GM12878 (cell line): ENCODE measurements around the gene KCNK7. TPM values are rescaled to one million over a fixed set of nuclear protein-coding genes. Genes with fewer than 3 reads are reported as not detected.

Source experiments
- ATAC-seq: fragments of 200-7000 bp; cut with Tn5 transposase; 3 replicates; pipeline ENCODE4 v1.9.1; 2020; ENCODE audit warnings: mild to moderate bottlenecking, moderate library complexity
- BruUV-seq: library from RNA; stranded (reverse); fragments of 400-500 nt; replicated peaks from 2 replicates; lab custom pipeline; 2021; lab: Mats Ljungman, UMichigan
- CTCF ChIA-PET: fragments of 300-600 bp; sonication (Branson Sonifier 250); formaldehyde crosslinking; extraction: SDS; loops from one replicate; lab custom pipeline; 2021; ENCODE audit warnings: inconsistent platforms; lab: Yijun Ruan, JAX
- POLR2A ChIA-PET: fragments of 350-600 bp; formaldehyde crosslinking; extraction: SDS; loops from one replicate; lab custom pipeline; 2021; ENCODE audit warnings: inconsistent platforms; lab: Charles Lee
- RAD21 ChIA-PET: fragments of 300-600 bp; sonication (Branson Sonifier 250); formaldehyde crosslinking; loops from one replicate; lab custom pipeline; 2023; ENCODE audit warnings: antibody characterized with exemption; ENCODE audit not compliant: unreplicated experiment; lab: Charles Lee
- SMC1A ChIA-PET: fragments of 300-600 bp; sonication (Branson Sonifier 250); formaldehyde crosslinking; loops from one replicate; lab custom pipeline; 2023; ENCODE audit not compliant: unreplicated experiment, uncharacterized antibody; lab: Charles Lee
- DNase-seq: peaks from one replicate; pipeline ENCODE4 v3.0.0-alpha.2; 2011; ENCODE audit warnings: low read depth, low spot score
- FAIRE-seq: peaks from 3 replicates; lab custom pipeline; 2011; peaks lifted over from hg19 to GRCh38; lab: Jason Lieb, UNC
- H2AFZ ChIP-seq: 2 replicates; pipeline ENCODE4 v1.6.0; 2011; ENCODE audit warnings: low read depth, low read length, control low read depth; ENCODE audit not compliant: control insufficient read depth
- H3K27ac ChIP-seq: 2 replicates; pipeline ENCODE4 v1.5.1; 2011; ENCODE audit warnings: control low read depth; ENCODE audit not compliant: control insufficient read depth, insufficient read depth
- H3K27me3 ChIP-seq, 2 experiments: replicated peaks in 1 of 2; 2 replicates each; pipeline versions ENCODE4 v1.6.0 to v1.6.1; 2011; ENCODE audit warnings: low read length in 1 of 2; ENCODE audit not compliant: control insufficient read depth in 2 of 2, insufficient read depth in 2 of 2
- H3K36me3 ChIP-seq, 2 experiments: 2 replicates each; pipeline ENCODE4 v1.5.1; 2011; ENCODE audit warnings: low read length in 1 of 2; ENCODE audit not compliant: control insufficient read depth in 2 of 2, insufficient read depth in 2 of 2
- H3K4me1 ChIP-seq: 2 replicates; pipeline ENCODE4 v1.6.1; 2011; ENCODE audit warnings: mild to moderate bottlenecking, low read length, moderate library complexity, mixed read lengths; ENCODE audit not compliant: control insufficient read depth, insufficient read depth
- H3K4me2 ChIP-seq: 2 replicates; pipeline ENCODE4 v1.6.0; 2011; ENCODE audit warnings: control low read depth; ENCODE audit not compliant: control insufficient read depth, insufficient read depth
- H3K4me3 ChIP-seq: fragments of 200-600 bp; sonication (generic); 2 replicates; pipeline ENCODE4 v1.5.1; 2016
- H3K79me2 ChIP-seq: 2 replicates; pipeline ENCODE4 v1.6.0; 2011; ENCODE audit warnings: low read length; ENCODE audit not compliant: control insufficient read depth, insufficient read depth
- H3K9ac ChIP-seq: 2 replicates; pipeline ENCODE4 v1.8.0; 2011; ENCODE audit warnings: low read length, control low read depth, mixed read lengths; ENCODE audit not compliant: control insufficient read depth, insufficient read depth
- H3K9me3 ChIP-seq: replicated peaks from 3 replicates; pipeline ENCODE4 v1.5.1; 2011; ENCODE audit warnings: mild to moderate bottlenecking, low read length; ENCODE audit not compliant: control insufficient read depth, insufficient read depth
- H4K20me1 ChIP-seq: 2 replicates; pipeline ENCODE4 v1.6.0; 2011; ENCODE audit not compliant: control insufficient read depth, insufficient read depth
- CHD2 ChIP-seq: IDR thresholded peaks from 2 replicates; pipeline ENCODE4 v1.6.1; 2011; ENCODE audit warnings: low read depth, low read length, improper control_type of control experiment, borderline replicate concordance
- DPF2 ChIP-seq: fragments of 450-650 bp; IDR thresholded peaks from 2 replicates; pipeline ENCODE4 v1.6.1; 2017; ENCODE audit warnings: mild to moderate bottlenecking
- GATAD2B ChIP-seq: fragments of 450-650 bp; conservative IDR thresholded peaks from 2 replicates; pipeline ENCODE4 v1.6.1; 2017; ENCODE audit warnings: low read depth, mild to moderate bottlenecking, moderate library complexity
- HDGF ChIP-seq: fragments of 450-650 bp; IDR thresholded peaks from 2 replicates; pipeline ENCODE4 v1.6.1; 2016; ENCODE audit warnings: antibody characterized with exemption
- MEF2A ChIP-seq: IDR thresholded peaks from 2 replicates; pipeline ENCODE4 v1.6.1; 2011; ENCODE audit warnings: low read depth, mild to moderate bottlenecking, low read length, moderate library complexity; ENCODE audit not compliant: insufficient read depth
- MXI1 ChIP-seq: fragments of 150-350 bp; IDR thresholded peaks from 2 replicates; pipeline ENCODE4 v1.6.1; 2011; ENCODE audit warnings: low read depth, mild to moderate bottlenecking, inconsistent platforms, low read length, improper control_type of control experiment
- NR2F1 ChIP-seq: fragments of 450-650 bp; conservative IDR thresholded peaks from 2 replicates; pipeline ENCODE4 v1.6.1; 2017; ENCODE audit warnings: mild to moderate bottlenecking
- RB1 ChIP-seq: fragments of 450-650 bp; formaldehyde crosslinking; IDR thresholded peaks from 2 replicates; pipeline ENCODE4 v1.6.1; 2017; ENCODE audit warnings: mild to moderate bottlenecking, borderline replicate concordance
- SMAD5 ChIP-seq: IDR thresholded peaks from 2 replicates; pipeline ENCODE4 v1.6.1; 2016; ENCODE audit warnings: antibody characterized with exemption, low read depth
- SP1 ChIP-seq: IDR thresholded peaks from one replicate; pipeline ENCODE4 v1.6.1; 2011; ENCODE audit warnings: low read depth, low read length
- STAT3 ChIP-seq: IDR thresholded peaks from 2 replicates; pipeline ENCODE4 v1.6.1; 2011; ENCODE audit warnings: low read depth, low read length, improper control_type of control experiment
- TCF3 ChIP-seq: IDR thresholded peaks from 2 replicates; pipeline ENCODE4 v1.6.1; 2012; ENCODE audit warnings: low read depth, mild to moderate bottlenecking, low read length, borderline replicate concordance; ENCODE audit not compliant: insufficient read depth
- YY1 ChIP-seq: IDR thresholded peaks from 2 replicates; pipeline ENCODE4 v1.6.1; 2011; ENCODE audit warnings: low read depth, mild to moderate bottlenecking, low read length
- WGBS: methylation state at CpG from one replicate; pipeline ENCODE4 v1.1.6; 2016; ENCODE audit warnings: low lambda C conversion rate; ENCODE audit not compliant: insufficient replicate concordance, insufficient coverage; ENCODE audit errors: missing lambda C conversion rate; 5-methylcytosine and 5-hydroxymethylcytosine counted together
- in situ Hi-C: fragments of 300-500 bp; cut with MboI; formaldehyde crosslinking; loops from 9 replicates; pipeline ENCODE4 v1.14.3; 2018; ENCODE audit warnings: mixed read lengths
- intact Hi-C: fragments of 100-400 bp; cut with micrococcal nuclease; formaldehyde crosslinking; loops from one replicate; pipeline ENCODE4 v1.14.2; 2022; ENCODE audit not compliant: unreplicated experiment
- polyA plus RNA-seq, 11 experiments: library from polyadenylated mRNA; depleted of rRNA in 4 of 11; unstranded in 6 of 11; stranded (reverse) in 5 of 11; fragments of >200 nt; fragmentation: Nextera tagmentation in 4 of 11; fragmentation: Illumina TruSeq in 1 of 11; extraction: Ambion mirVana in 4 of 11; extraction: Trizol in 1 of 11; gene quantifications; 1 replicate in 1 of 11; 2 replicates in 10 of 11; pipeline versions ENCODE4 v1.2.1 to v1.2.3, GENCODE V29; 2011 to 2016; ENCODE audit warnings: inconsistent platforms in 2 of 11, missing spikeins in 2 of 11, low read depth in 1 of 11
- total RNA-seq, 4 experiments: library from RNA; depleted of rRNA in 3 of 4; stranded (reverse); fragments of >200 nt in 3 of 4; fragmentation: Illumina TruSeq in 1 of 4; extraction: Trizol in 1 of 4; gene quantifications; 2 replicates each; pipeline versions ENCODE4 v1.2.1 to v1.2.3, GENCODE V29; 2013 to 2021
- TF ChIP-seq, protein P1 (sequence below): fragments of 450-650 bp; IDR thresholded peaks from 2 replicates; pipeline ENCODE4 v1.6.1; 2017; ENCODE audit warnings: mild to moderate bottlenecking, moderate library complexity
- TF ChIP-seq, protein P2 (sequence below): fragments of 450-650 bp; IDR thresholded peaks from 2 replicates; pipeline ENCODE4 v1.6.1; 2017; ENCODE audit warnings: antibody characterized with exemption, mild to moderate bottlenecking, moderate library complexity

KCNK7 gene
- total and polyA plus RNA-seq, 10 of the 15 experiments (the other 5 are each of a cell fraction or from before 2014, with no cell fraction given): 0.11 to 0.54 (median 0.23) TPM; not detected in 7

DNA sequence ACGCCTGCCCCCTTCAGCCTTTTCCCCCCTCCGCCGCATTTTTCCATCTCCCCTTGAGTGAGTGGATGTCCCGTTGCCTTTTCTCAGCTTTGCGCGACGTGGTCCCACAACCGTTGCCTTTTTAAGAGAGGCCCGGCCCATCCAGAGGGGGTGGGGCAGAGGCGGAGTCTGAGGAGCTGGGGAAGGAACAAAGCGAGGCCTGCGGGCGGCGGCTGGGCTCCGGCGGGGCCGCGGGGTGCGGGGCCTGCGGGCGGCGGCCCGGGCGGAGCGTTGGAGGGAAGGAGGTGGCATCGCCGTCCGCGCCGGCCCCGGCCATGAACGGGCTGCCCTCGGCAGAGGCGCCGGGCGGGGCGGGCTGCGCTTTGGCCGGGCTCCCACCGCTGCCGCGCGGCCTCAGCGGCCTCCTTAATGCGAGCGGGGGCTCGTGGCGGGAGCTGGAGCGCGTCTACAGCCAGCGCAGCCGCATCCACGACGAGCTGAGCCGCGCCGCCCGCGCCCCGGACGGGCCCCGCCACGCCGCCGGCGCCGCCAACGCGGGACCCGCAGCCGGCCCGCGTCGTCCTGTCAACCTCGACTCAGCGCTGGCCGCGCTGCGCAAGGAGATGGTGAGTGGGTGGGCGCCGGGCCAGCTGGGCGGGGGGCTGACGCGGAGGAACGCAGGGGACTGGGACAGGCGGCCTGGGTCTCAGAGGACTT, 23.1 kb downstream of the KCNK7 start, which contains the start of gene FAM89B:
FAM89B (plus strand) TSS at position 183 of the 696 bp plus-strand sequence; CDS start at position 315, 132 bp downstream.
- 2% methylated on average over 48 of the region's 86 CpGs for WGBS
- DNase-seq (no peak), FAIRE-seq (no peak), ATAC-seq (peak; percentile 11)
- H3K4me3 ChIP-seq: peak within 1 kb of the TSS; percentile 79
- H3K4me1 ChIP-seq: peaks cover 28% of the 10 kb centered on the region
- no TSS peak for BruUV-seq
- ChIA-PET SMC1A (interaction anchor here (0.6 to 4.8 kb wide), 12 partner anchors 14 to 217 kb away, joined by 3 to 48 read pairs (median 4); partner anchors contain the start of genes KCNK7 and PCNX3), POLR2A (interaction anchor here (0.8 to 4.7 kb wide), 8 partner anchors 16 to 85 kb away, joined by 3 to 66 read pairs (median 9); partner anchors contain the start of gene PCNX3), CTCF (interaction anchor here (0.6 to 5.5 kb wide), 13 partner anchors 11 to 288 kb away, joined by 3 to 89 read pairs (median 5); partner anchors contain the start of genes MUS81, PCNX3 and SIPA1), RAD21 (interaction anchor here (0.5 to 6.1 kb wide), 16 partner anchors 16 to 748 kb away, joined by 3 to 58 read pairs (median 6); partner anchors contain the start of genes MAP3K11 and PCNX3)
- peak within 1 kb of the TSS; percentile 56 for H3K9ac ChIP-seq
- peak within 1 kb of the TSS; percentile 94 for H3K4me2 ChIP-seq
- in situ Hi-C loops: no loop called here
- H4K20me1 ChIP-seq: no peaks in the 10 kb centered on the region
- no peak within 1 kb of the TSS for H2AFZ ChIP-seq
- intact Hi-C loops: loop anchor here (5.0 kb wide), 1 partner anchor 155 kb away; no protein-coding TSS in a partner anchor
- no peaks in the 10 kb centered on the region for H3K9me3 ChIP-seq
- H3K27me3 ChIP-seq: no peaks in the 10 kb centered on the region
- H3K79me2 ChIP-seq: peaks cover 72% of the 10 kb centered on the region
- H3K36me3 ChIP-seq: no peaks in the 10 kb centered on the region; a peak in 1 of 4 replicates
- H3K27ac ChIP-seq: peak within 1 kb of the TSS; percentile 35
- TF ChIP-seq SP1 (peak; percentile 60), MEF2A (0 out of 2 replicates have a peak, but pooled peaks have one; percentile 12), NR2F1 (peak; percentile 34; the same call in 1 of the 2 replicates), MXI1 (peak; percentile 58; the same call in 1 of the 2 replicates), TCF3 (0 out of 2 replicates have a peak, but pooled peaks have one; percentile 21), STAT3 (no peak), YY1 (0 out of 2 replicates have a peak, but pooled peaks have one; percentile 16), GATAD2B (peak; percentile 79), SMAD5 (no peak), HDGF (no peak), RB1 (peak; percentile 53; the same call in 1 of the 2 replicates), DPF2 (peak; percentile 72), CHD2 (peak; percentile 63; the same call in 1 of the 2 replicates)
- TF ChIP-seq, protein P1, sequence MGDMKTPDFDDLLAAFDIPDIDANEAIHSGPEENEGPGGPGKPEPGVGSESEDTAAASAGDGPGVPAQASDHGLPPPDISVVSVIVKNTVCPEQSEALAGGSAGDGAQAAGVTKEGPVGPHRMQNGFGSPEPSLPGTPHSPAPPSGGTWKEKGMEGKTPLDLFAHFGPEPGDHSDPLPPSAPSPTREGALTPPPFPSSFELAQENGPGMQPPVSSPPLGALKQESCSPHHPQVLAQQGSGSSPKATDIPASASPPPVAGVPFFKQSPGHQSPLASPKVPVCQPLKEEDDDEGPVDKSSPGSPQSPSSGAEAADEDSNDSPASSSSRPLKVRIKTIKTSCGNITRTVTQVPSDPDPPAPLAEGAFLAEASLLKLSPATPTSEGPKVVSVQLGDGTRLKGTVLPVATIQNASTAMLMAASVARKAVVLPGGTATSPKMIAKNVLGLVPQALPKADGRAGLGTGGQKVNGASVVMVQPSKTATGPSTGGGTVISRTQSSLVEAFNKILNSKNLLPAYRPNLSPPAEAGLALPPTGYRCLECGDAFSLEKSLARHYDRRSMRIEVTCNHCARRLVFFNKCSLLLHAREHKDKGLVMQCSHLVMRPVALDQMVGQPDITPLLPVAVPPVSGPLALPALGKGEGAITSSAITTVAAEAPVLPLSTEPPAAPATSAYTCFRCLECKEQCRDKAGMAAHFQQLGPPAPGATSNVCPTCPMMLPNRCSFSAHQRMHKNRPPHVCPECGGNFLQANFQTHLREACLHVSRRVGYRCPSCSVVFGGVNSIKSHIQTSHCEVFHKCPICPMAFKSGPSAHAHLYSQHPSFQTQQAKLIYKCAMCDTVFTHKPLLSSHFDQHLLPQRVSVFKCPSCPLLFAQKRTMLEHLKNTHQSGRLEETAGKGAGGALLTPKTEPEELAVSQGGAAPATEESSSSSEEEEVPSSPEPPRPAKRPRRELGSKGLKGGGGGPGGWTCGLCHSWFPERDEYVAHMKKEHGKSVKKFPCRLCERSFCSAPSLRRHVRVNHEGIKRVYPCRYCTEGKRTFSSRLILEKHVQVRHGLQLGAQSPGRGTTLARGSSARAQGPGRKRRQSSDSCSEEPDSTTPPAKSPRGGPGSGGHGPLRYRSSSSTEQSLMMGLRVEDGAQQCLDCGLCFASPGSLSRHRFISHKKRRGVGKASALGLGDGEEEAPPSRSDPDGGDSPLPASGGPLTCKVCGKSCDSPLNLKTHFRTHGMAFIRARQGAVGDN: 0 out of 2 replicates have a peak, but pooled peaks have one; percentile 30
- TF ChIP-seq, protein P2, sequence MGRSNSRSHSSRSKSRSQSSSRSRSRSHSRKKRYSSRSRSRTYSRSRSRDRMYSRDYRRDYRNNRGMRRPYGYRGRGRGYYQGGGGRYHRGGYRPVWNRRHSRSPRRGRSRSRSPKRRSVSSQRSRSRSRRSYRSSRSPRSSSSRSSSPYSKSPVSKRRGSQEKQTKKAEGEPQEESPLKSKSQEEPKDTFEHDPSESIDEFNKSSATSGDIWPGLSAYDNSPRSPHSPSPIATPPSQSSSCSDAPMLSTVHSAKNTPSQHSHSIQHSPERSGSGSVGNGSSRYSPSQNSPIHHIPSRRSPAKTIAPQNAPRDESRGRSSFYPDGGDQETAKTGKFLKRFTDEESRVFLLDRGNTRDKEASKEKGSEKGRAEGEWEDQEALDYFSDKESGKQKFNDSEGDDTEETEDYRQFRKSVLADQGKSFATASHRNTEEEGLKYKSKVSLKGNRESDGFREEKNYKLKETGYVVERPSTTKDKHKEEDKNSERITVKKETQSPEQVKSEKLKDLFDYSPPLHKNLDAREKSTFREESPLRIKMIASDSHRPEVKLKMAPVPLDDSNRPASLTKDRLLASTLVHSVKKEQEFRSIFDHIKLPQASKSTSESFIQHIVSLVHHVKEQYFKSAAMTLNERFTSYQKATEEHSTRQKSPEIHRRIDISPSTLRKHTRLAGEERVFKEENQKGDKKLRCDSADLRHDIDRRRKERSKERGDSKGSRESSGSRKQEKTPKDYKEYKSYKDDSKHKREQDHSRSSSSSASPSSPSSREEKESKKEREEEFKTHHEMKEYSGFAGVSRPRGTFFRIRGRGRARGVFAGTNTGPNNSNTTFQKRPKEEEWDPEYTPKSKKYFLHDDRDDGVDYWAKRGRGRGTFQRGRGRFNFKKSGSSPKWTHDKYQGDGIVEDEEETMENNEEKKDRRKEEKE: 0 out of 2 replicates have a peak, but pooled peaks have one; percentile 13
